HG03025 (cell line): ENCODE data around the gene ENOX1.

Source experiments
- ATAC-seq: cut with Tn5 transposase; IDR thresholded peaks from one replicate; pipeline ENCODE4 v1.9.1; 2021; ENCODE audit warnings: mild to moderate bottlenecking, moderate library complexity; ENCODE audit not compliant: unreplicated experiment, low FRiP score

ENOX1 gene

DNA sequence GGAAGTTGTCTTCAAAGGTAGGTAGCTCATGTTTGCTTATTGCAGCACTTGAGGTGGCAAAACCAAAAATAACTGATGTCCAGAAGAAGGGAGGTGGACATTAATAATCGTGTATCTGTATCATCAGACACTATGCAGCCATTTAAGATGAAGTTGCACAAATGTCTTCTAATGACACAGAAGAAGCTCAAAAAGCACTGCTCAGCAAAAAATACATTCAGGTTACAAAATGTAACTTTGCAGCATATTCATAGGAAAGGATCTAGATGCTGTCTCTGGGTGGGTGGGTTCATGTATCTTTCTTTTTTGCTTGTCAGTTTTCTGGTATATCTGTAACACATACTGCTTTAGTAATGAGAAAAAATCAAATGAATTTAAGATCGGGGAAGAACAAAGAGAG lies 515.6 kb downstream of the ENOX1 start:
- ATAC-seq, result no peak

DNA sequence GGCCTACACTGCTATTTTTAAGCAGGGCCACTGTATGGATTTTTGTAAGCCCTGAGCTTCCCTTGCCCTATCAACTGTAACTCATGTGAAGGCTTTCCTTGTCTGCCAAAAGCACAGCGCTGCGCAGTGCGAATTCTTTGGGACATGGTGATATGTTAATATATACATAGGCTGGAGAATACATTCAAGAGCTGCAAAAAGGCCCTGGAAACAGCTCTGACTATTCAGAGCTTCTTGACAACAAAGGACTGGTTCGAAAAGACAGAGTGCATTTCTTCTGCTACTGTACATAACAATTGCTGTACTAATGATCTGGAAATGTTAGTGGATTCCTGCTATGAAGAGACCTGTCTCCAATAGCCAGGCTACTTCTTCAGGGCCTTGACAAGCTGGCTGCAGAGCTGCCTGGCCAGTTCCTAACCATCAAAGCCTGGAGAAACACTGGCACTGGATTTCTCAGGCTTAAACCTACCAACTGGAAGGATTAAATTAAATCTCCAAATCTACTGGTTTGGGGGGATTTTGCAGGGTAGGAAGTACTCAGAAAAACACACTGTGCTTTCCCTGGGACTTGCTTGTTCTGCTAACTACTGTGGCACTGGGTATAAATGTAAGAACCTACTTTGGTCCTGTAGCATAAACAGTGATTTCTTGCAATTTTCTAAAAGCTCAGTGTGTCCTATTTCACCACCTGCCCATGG lies 516.5 kb downstream of the ENOX1 start:
- ATAC-seq, result no peak

DNA sequence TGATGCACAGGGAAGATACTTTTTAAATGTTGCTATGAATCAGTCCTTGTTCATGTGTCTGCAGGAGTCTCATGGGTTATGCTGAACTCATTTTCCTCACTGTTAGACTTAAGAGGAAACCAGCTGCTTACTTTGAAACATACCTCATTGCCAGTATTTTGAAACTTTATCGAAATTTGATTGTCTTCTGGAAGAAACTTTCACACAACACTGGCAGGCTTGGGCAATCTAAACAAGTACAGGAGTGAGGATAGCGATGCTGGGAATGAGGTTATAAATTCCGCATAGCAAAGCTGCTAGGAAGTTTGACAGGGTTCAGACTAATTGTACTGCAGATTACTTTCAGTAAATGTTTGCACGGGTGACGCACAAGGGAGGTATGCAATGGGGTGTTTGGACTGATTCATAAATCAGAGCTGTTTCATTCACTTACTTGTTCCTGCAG lies 517.7 kb downstream of the ENOX1 start:
- ATAC-seq, result no peak

DNA sequence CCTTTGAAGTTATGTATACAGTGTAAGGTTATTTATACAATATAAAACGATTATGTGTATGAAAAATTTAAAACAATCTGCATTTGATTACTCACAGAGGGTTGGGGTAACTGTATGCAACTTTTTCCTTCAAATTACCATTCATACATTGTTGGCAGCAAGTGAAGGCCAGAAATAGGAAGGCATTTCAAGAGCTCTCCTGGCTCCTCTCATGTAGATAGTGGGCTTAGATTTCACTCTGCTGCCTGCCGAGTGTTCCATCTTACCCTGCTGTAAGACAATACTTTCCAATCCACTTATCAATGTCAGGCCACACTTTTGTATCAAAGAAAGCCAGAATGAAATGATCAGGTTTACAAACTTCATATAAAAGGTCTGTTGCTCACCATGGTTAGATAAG lies 518.1 kb downstream of the ENOX1 start:
- no peak for ATAC-seq

DNA sequence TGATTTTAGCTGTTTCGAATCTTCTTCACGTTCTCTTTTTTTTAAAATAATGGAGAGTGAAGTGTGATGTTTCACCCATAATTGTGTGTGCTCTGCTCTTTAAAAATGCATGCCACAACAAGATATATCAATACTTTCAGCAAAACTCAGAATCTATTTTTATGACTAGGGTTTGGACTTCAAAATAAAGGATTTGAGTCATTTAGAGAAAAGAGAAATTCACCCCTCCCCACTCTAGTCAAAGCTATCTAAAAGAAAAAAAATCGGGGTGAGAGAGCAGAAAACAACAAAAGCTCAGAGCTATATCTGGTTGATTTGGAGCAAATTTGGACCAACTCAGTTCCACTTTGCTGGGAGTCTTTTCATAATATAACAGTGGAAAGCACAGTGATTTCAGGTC lies 518.9 kb downstream of the ENOX1 start:
- no peak for ATAC-seq

DNA sequence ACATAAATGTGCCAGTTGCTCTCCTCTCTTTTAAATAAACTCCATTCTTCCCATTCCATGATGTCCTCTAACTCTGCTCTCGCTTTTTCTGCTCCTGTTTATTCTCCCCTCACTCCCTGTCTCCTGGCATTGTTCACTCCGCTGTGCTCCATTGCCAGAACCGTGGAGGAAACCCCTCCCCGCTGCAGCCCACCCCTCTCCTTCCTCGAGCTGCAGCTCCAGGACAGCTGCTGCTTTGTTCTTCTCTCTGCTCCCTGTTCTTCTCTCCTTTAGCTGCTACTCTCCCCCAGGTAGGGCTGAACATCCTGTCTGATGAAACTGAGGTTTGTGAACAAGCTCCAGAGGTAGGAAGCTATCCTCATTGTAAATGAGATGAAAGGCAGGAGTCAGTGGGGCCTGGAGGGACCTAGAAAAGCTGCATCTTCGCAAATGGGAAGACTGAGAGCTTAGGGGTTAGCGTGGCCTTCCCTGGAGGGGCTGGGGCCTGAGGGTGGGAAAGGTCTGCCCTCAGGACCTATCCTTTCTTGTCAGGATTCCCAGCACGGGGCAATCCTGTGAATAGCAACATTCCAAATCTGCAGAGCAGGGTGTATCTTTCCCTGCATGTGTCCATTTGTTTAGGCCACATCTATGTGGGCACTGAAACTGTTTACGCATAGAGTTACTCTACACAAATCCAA lies 519.7 kb downstream of the ENOX1 start:
- no peak for ATAC-seq

DNA sequence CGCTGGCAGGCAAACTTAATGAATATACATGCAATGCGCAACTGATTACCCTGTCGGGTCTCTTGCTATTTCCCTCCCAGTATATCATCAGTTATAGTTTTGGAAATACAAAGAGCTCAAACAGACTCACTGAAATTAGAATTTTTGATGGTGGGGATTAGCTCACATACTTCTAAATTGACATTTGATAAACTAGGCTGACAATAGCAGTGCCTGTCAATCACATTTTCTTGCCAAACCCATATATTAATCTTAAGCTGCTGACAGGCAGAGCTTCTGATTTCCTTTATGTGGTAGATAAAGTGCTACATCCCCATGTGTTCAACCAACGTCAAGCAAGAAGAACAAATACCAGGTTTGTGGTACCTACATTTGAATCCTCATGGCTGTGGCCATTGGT lies 521.7 kb downstream of the ENOX1 start:
- ATAC-seq, result no peak

DNA sequence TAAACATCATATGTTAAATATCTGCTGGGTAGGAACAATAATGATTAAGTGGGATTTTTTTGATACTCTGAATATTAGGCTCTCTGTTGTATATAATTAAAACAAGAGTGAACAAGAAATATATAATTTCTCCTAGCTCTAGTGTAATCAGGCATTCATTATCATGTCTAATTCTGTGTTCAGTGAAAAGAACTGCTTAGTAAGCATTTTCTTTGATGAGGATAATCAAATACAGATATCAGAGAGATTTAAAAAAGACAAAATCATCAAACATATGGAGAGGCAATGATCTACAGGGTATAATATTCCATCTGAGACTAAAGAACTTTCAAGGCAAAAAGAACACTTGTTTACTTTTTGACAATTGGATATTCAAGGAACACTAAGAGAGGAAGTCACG lies 522.3 kb downstream of the ENOX1 start:
- no peak for ATAC-seq

DNA sequence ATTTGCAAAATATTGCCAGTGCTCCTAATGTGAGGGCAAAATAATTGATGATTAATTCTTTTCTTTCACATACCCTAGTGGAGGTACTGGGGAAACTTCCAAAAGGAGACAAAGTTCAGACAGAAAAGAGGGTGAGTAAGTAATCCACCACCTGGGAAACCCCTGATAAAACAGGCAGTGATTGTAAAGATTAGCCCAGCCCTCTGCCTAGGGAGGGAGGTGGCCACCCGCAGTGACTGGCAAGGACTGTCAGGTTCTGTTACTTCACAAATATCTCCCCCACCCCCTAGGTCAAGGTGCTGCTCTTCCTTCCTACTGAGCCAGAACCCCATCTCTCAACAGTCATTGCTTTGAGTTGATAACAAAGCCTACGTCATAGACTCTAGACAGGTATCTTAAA lies 523.7 kb downstream of the ENOX1 start:
- no peak for ATAC-seq

DNA sequence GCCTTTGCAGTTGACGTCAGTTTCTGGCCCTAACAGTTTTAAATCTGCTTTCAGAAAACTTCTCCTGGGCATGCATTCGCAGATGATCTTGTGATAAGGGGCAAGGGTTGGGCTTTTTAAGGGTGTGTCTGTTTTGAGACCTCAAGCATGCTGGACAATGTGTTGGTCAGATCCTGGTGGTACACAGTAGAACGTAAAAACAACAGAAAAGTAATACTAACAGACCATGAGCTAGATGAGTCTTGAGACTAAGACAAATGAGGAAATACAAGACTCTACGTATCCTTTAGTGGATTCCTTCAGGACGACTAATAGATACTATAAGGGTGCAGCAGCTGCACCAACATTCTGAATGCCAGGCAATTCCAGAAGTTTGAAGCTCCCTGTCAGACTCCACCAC lies 525.8 kb downstream of the ENOX1 start:
- no peak for ATAC-seq

DNA sequence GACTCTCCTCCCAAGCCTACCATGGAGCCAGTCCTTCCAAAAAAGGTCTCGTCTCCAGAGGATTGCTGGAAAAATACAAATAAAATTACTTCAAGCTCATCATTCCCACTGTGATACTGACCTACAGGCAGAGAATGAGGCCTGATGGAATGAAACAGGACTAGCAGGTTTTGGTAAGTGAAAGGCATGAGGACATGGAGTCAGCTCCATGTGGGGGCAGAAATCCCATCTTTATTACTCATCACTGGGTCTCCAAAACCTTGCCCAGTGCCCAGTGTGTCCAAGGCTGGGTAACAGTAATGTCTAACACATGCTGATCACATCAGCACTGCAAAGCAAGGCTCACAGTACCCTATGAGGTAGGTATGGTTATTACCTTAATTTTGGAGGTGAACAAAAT lies 528.0 kb downstream of the ENOX1 start:
- ATAC-seq, result no peak

DNA sequence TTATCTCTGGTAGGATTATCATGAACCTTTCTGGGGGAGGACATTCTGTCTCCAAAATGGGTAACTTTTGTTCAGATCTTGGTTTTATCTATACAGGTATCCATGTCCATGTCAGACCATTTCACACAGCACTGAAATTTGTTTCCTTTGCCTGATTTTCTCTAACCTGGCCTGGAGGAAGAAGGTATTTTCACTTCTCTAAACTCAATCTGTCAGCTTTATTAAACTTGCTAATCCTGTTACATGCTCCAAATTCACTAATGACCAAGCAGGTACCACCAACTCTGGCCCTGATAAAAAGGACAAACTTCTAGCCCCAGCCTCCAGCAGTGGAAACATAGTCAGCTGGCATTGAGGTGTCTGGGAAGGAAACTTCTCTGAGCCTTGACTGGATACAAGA lies 529.0 kb downstream of the ENOX1 start:
- ATAC-seq, result no peak

DNA sequence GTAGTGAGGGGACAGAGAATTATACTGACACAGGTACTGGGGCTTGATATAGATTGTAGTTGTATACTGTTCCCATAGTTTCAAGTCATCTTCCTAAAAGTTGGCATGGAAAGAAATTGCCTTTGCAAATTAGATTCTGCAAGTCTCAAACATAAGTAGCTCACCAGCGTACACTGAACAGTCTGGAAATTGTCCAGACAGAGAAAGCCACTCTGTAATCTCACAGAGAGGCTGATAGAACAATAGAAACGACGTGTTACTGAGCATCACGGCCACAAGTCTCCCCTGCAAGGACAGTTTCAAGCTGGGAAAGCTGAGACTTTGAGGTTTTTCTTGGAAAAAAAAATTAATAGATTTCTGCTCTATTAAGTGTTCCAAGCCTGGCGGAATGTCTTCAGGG lies 534.8 kb downstream of the ENOX1 start:
- ATAC-seq, result no peak

DNA sequence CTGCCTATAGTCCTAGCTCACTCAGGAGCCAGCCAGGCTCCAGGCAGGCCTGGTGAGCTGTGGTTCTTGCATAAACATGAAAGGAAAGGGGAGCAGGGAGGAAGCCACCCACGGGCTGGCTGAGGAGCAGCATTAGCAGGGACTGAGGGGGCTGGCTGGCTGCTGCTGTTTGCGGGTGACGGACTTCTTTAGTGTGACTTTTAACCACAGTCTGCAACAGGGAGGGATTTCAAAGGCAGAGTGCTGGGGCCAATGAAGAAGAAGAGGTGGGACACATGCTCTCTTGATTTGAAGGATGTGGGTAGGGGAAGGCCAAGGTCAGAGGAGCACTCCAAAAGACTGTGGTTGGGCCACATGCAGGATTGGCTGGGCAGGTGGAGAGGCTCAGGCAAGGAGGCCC lies 540.4 kb downstream of the ENOX1 start:
- ATAC-seq, result no peak

DNA sequence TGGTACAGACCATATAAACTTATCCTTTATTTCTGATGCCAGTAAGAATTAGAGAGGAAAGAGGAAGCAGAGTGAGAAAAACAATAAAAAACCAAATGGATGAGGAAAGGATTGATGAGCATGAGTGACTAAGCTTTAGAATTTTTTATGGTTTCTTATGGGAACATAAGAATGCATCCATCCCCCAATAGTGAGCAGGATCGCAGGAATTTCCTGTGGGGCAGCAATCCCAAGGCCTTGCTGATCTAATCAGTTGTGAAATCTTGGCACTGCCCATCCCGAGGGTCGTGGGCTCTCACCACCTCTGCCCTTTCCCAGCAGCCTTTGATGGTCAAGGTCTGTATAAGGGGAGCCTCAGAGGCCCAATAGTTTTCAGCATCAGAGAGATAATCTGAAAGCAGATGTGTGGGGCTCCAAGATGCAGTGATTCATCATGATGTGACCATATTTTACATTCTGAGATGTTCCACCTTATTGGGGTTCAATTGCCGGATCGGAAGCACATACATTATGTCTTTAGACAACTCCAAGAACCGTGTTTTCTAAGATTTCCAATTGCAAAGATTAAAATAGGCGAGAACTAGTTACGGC lies 541.3 kb downstream of the ENOX1 start:
- no peak for ATAC-seq

DNA sequence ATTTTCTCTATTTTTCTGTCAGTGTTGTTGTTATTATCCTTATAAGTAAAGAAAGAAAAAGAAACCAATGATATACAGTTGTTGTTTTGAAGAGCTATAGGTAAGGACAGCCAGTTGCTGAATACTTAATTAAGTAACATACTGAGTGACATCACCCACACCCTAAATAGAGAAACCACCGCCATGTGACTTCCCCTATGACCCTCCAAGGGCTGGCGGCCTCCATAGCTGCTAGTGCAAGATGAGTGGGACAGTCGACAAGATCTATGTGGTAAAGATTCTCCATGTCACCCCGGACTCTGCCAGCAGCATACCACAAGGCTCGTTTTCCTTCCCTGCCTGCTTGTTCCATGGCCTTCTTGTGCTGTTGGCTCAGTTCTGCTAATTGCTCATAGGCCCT lies 542.3 kb downstream of the ENOX1 start:
- ATAC-seq, result no peak

DNA sequence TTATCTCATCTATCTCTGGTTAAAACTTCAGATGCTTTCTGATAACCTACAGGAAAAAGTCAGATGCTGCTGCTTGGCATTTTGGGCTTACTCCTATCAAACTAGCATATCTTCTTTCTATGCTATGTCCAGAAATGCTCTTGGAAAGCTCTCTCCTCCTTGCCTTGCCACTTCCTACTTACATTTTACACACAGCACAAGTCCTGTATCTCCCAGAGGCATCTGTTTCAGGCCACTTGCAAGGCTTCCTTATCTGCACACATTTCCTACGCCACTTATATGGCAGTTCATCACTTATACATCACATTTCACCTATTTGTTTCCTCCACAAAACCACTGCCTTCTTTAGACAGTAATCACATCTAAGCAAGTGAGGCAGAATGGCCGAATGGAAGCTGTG lies 543.1 kb downstream of the ENOX1 start:
- no peak for ATAC-seq

DNA sequence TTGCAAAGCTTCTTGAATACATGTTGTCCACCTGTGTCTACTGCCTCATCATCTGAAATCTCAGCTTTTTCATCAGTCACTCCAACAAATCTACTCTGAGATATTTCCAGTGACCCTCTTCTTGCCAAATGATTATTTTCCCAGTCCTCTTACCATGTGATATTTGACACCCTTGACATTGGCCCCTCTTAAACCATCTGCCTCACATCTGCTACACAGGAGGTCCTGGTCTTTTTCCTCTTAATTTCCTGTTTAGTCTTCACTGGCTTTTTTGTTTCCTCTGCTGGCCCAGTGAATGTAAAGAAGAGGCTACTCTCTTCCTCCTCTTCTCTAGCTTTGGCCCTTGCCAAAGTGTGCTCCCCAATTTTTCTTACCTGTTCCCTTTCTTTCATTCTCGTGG lies 544.7 kb downstream of the ENOX1 start:
- no peak for ATAC-seq

DNA sequence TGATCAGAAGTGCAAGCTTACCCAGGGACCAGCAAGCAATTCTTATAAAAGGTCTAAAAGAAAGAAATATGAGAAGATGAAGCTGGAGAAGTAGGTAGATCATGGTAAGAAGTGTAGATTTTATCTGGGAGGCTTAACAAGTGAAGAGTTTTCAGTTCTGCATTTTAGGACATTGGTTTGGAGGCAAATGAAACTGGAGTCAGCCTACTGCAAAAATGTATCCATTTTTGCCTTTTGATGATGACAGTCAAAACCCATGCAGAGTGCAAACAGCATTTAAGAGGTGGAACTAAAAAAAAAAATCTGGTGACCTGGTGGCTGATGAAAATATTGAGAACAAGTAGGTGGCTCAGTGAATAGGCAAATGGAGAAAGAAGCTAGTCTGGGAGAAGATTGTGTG lies 546.5 kb downstream of the ENOX1 start:
- peak; percentile 89 for ATAC-seq

DNA sequence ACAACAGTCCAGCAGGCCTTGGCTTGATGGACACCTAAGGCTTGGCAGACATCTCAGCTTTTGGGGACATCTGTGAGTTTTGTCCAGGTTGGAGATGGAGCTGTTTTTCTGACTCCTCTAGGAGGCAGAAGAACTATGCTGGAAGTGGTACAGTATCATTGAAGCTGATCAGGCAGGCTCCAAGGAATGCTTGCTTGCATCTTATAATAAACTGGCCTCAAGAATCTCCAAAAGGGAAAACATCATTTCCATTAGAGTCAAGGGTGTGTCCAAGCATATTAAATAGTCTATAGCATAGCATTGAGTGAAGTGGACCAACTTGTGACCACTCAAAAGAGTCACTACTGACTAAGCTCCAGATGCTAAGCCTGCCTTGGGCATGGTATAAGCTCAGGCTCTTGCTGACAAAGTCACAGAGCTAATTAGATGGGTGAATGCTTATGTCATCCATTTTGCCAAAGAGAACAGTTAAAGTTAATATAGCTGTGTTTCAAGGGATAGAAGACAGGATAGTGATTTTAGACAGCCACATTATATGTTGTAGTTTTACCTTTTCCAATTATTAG lies 547.4 kb downstream of the ENOX1 start:
- no peak for ATAC-seq

DNA sequence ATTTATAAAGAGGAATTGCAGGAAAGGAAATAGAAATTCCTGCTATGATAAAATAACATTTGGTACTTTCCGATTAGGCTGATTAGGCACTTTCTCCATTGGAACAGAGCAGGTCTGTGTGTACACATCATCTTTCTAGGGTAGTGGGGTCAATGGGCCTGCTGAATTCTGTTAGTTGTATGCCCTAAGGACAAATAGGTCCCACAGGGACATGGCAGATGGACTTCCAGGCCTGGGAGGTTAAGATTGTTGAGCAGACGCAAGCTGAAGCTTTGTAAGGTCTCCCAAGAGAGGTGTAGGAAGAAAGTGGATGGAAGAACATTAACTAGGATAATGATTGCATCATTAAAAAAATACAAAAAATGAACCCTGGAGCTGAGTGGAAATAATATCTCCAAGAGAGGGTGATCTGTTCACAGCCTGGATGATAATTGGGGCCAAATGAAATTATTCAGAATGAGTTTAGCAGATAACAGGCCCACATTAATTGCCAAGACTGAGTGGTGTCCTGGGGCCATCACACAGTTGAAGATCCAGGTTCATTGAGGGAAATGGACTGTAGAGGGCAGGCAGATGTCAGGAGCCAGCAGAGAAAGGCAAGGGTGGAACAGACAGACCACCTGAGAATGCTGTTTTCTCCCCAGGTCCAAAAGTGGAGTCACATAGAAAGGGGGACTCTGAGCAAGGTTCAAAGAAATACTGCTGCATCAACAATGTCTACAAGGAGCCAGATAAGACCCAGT lies 548.3 kb downstream of the ENOX1 start:
- ATAC-seq, result no peak
